Measurements from ENCODE around the gene SLC24A3. TPM values are rescaled to one million over a fixed set of nuclear protein-coding genes. Genes with fewer than 3 reads are reported as not detected.

SLC24A3 gene
- total RNA-seq, 1 donor from 2014 or later: 13.1 TPM

DNA sequence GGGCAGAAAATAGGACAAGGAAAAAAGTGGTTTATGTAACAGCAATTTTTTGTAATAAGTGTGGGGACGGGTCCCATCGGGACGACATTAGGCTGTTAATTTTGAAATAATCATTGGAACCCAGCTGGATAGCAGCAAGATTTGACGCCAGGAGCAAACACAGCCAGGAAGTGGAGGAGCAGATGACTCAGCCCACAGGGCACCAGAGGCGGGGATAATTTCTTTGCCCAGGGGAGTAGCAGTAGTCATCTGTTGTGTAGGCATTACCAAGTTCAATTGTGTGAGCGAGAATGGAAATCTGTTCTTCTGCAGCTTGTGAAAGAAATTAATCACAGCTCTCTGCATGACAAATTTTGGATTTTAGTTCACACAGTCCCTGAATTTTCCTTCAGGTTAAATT lies 523.0 kb downstream of the SLC24A3 start:
- TF ChIP-seq CTCF (IDR thresholded peaks at IDR 0.05): no peak
- Histone ChIP-seq H3K9me3 (no peaks in the 10 kb centered on the region), H3K36me3 (no peaks in the 10 kb centered on the region), H3K27me3 (no peaks in the 10 kb centered on the region), H3K4me1 (peaks cover 21% of the 10 kb centered on the region), H3K27ac (peak overlapping the region; percentile 33), H3K4me3 (no peak overlapping the region)
- ATAC-seq (peak; percentile 89), DNase-seq (no peak)
- intact Hi-C loops (cut with DNase I): no loop called here

- Histone ChIP-seq H3K36me3 (no peaks in the 10 kb centered on the region), H3K27ac (no peak overlapping the region)
- DNase-seq: no peak
These were observed 524.6 kb downstream of the SLC24A3 start for GRCh38 chr20:19737025-19737424.

GRCh38 chr20:19738951-19739350 lies 526.5 kb downstream of the SLC24A3 start:
- intact Hi-C loops (cut with DNase I): no loop called here
- TF ChIP-seq CTCF (IDR thresholded peaks at IDR 0.05): no peak
- no peaks in the 10 kb centered on the region for H3K9me3 ChIP-seq
- no peak for ATAC-seq
- H3K4me1 ChIP-seq: peaks cover 21% of the 10 kb centered on the region
- H3K4me3 ChIP-seq: no peak overlapping the region
- H3K27me3 ChIP-seq: no peaks in the 10 kb centered on the region
- no peak for DNase-seq
- H3K27ac ChIP-seq: no peak overlapping the region
- H3K36me3 ChIP-seq: no peaks in the 10 kb centered on the region

More at GRCh38 chr20:19737025-19737424, 524.6 kb downstream of the SLC24A3 start:
- intact Hi-C loops (cut with DNase I): no loop called here
- H3K9me3 ChIP-seq: no peaks in the 10 kb centered on the region
- no peak overlapping the region for H3K4me3 ChIP-seq
- TF ChIP-seq CTCF (IDR thresholded peaks at IDR 0.05): no peak
- peaks cover 21% of the 10 kb centered on the region for H3K4me1 ChIP-seq
- no peaks in the 10 kb centered on the region for H3K27me3 ChIP-seq
- ATAC-seq: peak; percentile 84

DNA sequence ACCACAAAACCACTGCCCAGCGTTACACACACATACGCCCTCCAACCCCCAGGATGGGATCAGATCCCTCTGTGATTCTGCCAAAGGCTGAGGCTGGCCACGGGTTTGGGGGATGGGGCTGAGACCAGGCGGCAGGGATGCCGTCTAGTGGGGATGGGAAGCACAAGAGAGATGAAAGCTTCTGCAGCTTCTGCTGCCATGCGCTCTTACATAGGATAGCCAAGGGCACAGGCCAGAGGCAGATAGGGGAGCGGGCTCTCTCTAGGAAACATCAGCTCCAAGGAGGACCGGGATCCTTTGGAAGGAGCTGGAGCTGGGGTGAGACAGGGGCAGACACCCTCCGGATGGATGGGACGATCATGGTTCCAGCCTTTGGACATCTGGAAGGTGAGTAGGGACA lies 526.9 kb downstream of the SLC24A3 start:
- Histone ChIP-seq H3K4me3 (no peak overlapping the region), H3K9me3 (no peaks in the 10 kb centered on the region), H3K4me1 (peaks cover 21% of the 10 kb centered on the region), H3K27me3 (no peaks in the 10 kb centered on the region), H3K36me3 (no peaks in the 10 kb centered on the region), H3K27ac (no peak overlapping the region)
- ATAC-seq (no peak), DNase-seq (no peak)
- TF ChIP-seq CTCF (IDR thresholded peaks at IDR 0.05): no peak
- intact Hi-C loops (cut with DNase I): no loop called here

- Histone ChIP-seq H3K4me3 (no peak overlapping the region), H3K36me3 (no peaks in the 10 kb centered on the region), H3K4me1 (peaks cover 14% of the 10 kb centered on the region), H3K27me3 (no peaks in the 10 kb centered on the region), H3K9me3 (no peaks in the 10 kb centered on the region), H3K27ac (no peak overlapping the region)
- intact Hi-C loops (cut with DNase I): loop anchor here (10.0 kb wide), 1 partner anchor 46 kb away; no protein-coding TSS in a partner anchor
- DNase-seq (no peak), ATAC-seq (no peak)
- no peak for TF ChIP-seq CTCF (IDR thresholded peaks at IDR 0.05)
These were observed 528.1 kb downstream of the SLC24A3 start for GRCh38 chr20:19740512-19740911.

GRCh38 chr20:19741924-19742323 lies 529.5 kb downstream of the SLC24A3 start:
- intact Hi-C loops (cut with DNase I): loop anchor here (10.0 kb wide), 1 partner anchor 47 kb away; no protein-coding TSS in a partner anchor
- DNase-seq (no peak), ATAC-seq (no peak)
- H3K36me3 ChIP-seq: no peaks in the 10 kb centered on the region
- TF ChIP-seq CTCF (IDR thresholded peaks at IDR 0.05): no peak
- no peak overlapping the region for H3K4me3 ChIP-seq
- no peak overlapping the region for H3K27ac ChIP-seq
- no peaks in the 10 kb centered on the region for H3K27me3 ChIP-seq
- no peaks in the 10 kb centered on the region for H3K9me3 ChIP-seq
- H3K4me1 ChIP-seq: peaks cover 11% of the 10 kb centered on the region

All from upper lobe of right lung (tissue), 1 donor.